GM23338 (cell line): ENCODE measurements around the gene PIGC.

Experiments used
- CREB1 ChIP-seq: fragments of 250-450 bp; sonication (Bioruptor Pico); IDR thresholded peaks from 2 replicates; pipeline ENCODE4 v1.5.0; 2020; ENCODE audit warnings: low read depth, mild to moderate bottlenecking, moderate library complexity
- CTCF ChIP-seq, 2 experiments: fragments of 200-600 bp in 1 of 2; sonication (generic) in 1 of 2; conservative IDR thresholded peaks; 2 replicates each; pipeline versions ENCODE4 v1.5.1 to v1.6.1; 2016 to 2017; ENCODE audit warnings: antibody characterized with exemption in 2 of 2, low read depth in 2 of 2, mild to moderate bottlenecking in 2 of 2, moderate library complexity in 1 of 2
- ETS1 ChIP-seq: IDR thresholded peaks from 2 replicates; pipeline ENCODE4 v1.6.1; 2016; ENCODE audit warnings: antibody characterized with exemption
- EZH2 ChIP-seq: fragments of 200-600 bp; sonication (generic); IDR thresholded peaks from one replicate; pipeline ENCODE4 v1.8.0; 2017; ENCODE audit warnings: antibody characterized with exemption, mild to moderate bottlenecking, low read depth; ENCODE audit not compliant: unreplicated experiment
- EZH2phosphoT487 ChIP-seq: fragments of 200-600 bp; sonication (generic); IDR thresholded peaks from one replicate; pipeline ENCODE4 v1.8.1; 2018; ENCODE audit warnings: antibody characterized with exemption; ENCODE audit not compliant: unreplicated experiment
- JUNB ChIP-seq: IDR thresholded peaks from one replicate; pipeline ENCODE4 v1.6.1; 2016; ENCODE audit warnings: antibody characterized with exemption; ENCODE audit not compliant: unreplicated experiment
- NANOG ChIP-seq: IDR thresholded peaks from 2 replicates; pipeline ENCODE4 v1.6.1; 2016; ENCODE audit warnings: antibody characterized with exemption, borderline replicate concordance
- POLR2AphosphoS5 ChIP-seq: IDR thresholded peaks from 2 replicates; pipeline ENCODE4 v1.6.1; 2016; ENCODE audit warnings: antibody characterized with exemption, low read depth
- REST ChIP-seq: IDR thresholded peaks from one replicate; pipeline ENCODE4 v1.6.1; 2018; ENCODE audit warnings: antibody characterized with exemption; ENCODE audit not compliant: unreplicated experiment
- STAT1 ChIP-seq: IDR thresholded peaks from one replicate; pipeline ENCODE4 v1.6.1; 2016; ENCODE audit warnings: antibody characterized with exemption; ENCODE audit not compliant: unreplicated experiment
- ZNF114 ChIP-seq: fragments of 250-450 bp; sonication (Bioruptor Pico); IDR thresholded peaks from 2 replicates; pipeline ENCODE4 v1.5.0; 2020; ENCODE audit warnings: mild to moderate bottlenecking, moderate library complexity
- ZNF331 ChIP-seq: fragments of 250-450 bp; sonication (Bioruptor Pico); IDR thresholded peaks from 2 replicates; pipeline ENCODE4 v1.5.0; 2020; ENCODE audit warnings: low read depth, mild to moderate bottlenecking, moderate library complexity
- ZNF462 ChIP-seq: fragments of 250-450 bp; sonication (Bioruptor Pico); IDR thresholded peaks from 2 replicates; pipeline ENCODE4 v1.5.0; 2020; ENCODE audit warnings: mild to moderate bottlenecking, moderate library complexity

- no peak for TF ChIP-seq CTCF (conservative IDR thresholded peaks at IDR 0.05; ENCODE audit: low read depth in 2 of 2)
- no peak for TF ChIP-seq POLR2AphosphoS5
- no peak for TF ChIP-seq EZH2
- TF ChIP-seq EZH2phosphoT487 = no peak
- no peak for TF ChIP-seq STAT1
- no peak for TF ChIP-seq REST
- no peak for TF ChIP-seq JUNB
- no peak for TF ChIP-seq ZNF114
- no peak for TF ChIP-seq NANOG
- no peak for TF ChIP-seq ZNF331
- no peak for TF ChIP-seq ETS1
- TF ChIP-seq CREB1 (CRISPR knock-in tag) = no peak
- TF ChIP-seq ZNF462 (CRISPR knock-in tag) = no peak
Measured at GRCh38 chr1:172469717-172470116, 25.8 kb upstream of the PIGC start.
